Ascending aorta (tissue), 2 donors: ENCODE results near the gene METTL3. TPM values are rescaled to one million over a fixed set of nuclear protein-coding genes. Genes with fewer than 3 reads are reported as not detected.

Source experiments
- DNase-seq, 2 donors: peaks; one replicate each; pipeline ENCODE4 v3.0.0-alpha.2; 2019; ENCODE audit warnings: low spot score in 2 of 2
- H3K27ac ChIP-seq, 2 donors: fragments of 200-600 bp; sonication (generic); one replicate each; pipeline ENCODE4 v1.5.1; 2016 to 2017; ENCODE audit warnings: mild to moderate bottlenecking in 1 of 2
- H3K27me3 ChIP-seq: fragments of 200-600 bp; sonication (generic); one replicate; pipeline ENCODE4 v1.5.1; 2017
- H3K36me3 ChIP-seq, 2 donors: fragments of 200-600 bp; sonication (generic); one replicate each; pipeline ENCODE4 v1.5.1; 2016
- H3K4me1 ChIP-seq, 2 donors: fragments of 200-600 bp; sonication (generic); one replicate each; pipeline ENCODE4 v1.5.1; 2016 to 2017; ENCODE audit warnings: mild to moderate bottlenecking in 1 of 2
- H3K4me3 ChIP-seq, 2 donors: fragments of 200-600 bp; sonication (generic); one replicate each; pipeline ENCODE4 v1.5.1; 2016 to 2017; ENCODE audit warnings: mild to moderate bottlenecking in 1 of 2
- H3K9me3 ChIP-seq, 2 donors: fragments of 200-600 bp; sonication (generic); one replicate each; pipeline ENCODE4 v1.5.1; 2016
- intact Hi-C: fragments of 100-400 bp; cut with DNase I; formaldehyde crosslinking; loops from one replicate; pipeline ENCODE4 v1.15.1; 2023
- total RNA-seq: library from RNA; depleted of rRNA; stranded (reverse); fragments of >200 nt; gene quantifications from one replicate; pipeline ENCODE4 v1.1.0, GENCODE V29; 2016
- TF ChIP-seq, protein P1 (sequence below), 3 experiments: fragments of 200-600 bp in 2 of 3; fragments of 450-650 bp in 1 of 3; sonication (generic) in 2 of 3; IDR thresholded peaks; one replicate each; pipeline ENCODE4 v1.5.1; 2016 to 2019; ENCODE audit warnings: antibody characterized with exemption in 3 of 3, mild to moderate bottlenecking in 1 of 3, moderate library complexity in 1 of 3

METTL3 gene
- total RNA-seq, 1 donor from 2014 or later: 45.0 TPM

DNA sequence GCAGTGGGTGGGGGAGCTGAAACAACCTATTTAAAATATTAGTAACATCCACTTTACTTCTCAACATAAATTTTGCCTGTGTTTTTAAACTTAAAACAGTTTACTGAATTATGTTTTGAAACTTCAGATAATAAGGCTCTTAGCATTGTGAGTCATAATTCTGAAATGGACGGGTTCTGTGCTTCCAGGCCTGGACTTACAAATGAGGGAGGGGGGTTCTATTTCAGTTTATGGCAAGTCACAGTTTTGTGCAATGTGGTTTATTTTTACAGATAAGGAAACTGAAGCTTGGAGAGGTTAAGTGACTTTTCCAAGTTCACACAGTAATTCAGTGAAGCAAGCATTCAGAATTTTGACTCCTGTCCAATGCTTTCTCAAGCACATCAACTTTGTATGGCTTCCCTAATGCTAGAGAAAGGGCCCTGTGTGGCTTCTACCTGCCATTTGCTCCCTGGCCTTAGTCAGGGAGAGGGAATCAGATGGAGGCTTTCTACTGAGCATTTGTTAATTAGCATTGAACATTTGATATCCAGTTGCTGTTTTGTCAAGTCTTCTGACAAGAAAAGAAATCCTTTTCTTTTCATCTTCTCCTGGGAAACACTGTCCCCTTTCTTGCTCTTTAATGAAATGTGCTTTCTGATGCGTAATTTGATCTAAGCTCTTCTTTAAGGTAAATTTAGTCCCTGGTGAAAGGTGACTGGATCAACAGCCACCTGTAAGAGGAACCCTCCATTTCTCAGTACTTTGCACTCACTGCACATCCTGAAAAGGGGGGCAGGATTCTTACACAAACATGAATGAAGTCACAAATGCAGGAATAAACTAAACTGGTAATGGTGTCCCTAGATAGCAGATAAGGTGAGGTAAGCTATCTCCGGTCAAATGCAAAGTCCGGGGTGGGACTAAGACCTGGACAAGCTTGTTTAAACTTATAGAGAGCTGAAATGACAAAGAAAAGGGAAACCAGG, 17.5 kb upstream of the METTL3 start:
- H3K27ac ChIP-seq: no peak overlapping the region
- H3K9me3 ChIP-seq: no peaks in the 10 kb centered on the region
- peaks cover 0 to 3% of the 10 kb centered on the region in 2 donors for H3K36me3 ChIP-seq
- no peak overlapping the region for H3K4me3 ChIP-seq
- intact Hi-C loops: no loop called here
- no peak for DNase-seq
- peaks cover 4 to 6% of the 10 kb centered on the region in 2 donors for H3K4me1 ChIP-seq
- TF ChIP-seq, protein P1, sequence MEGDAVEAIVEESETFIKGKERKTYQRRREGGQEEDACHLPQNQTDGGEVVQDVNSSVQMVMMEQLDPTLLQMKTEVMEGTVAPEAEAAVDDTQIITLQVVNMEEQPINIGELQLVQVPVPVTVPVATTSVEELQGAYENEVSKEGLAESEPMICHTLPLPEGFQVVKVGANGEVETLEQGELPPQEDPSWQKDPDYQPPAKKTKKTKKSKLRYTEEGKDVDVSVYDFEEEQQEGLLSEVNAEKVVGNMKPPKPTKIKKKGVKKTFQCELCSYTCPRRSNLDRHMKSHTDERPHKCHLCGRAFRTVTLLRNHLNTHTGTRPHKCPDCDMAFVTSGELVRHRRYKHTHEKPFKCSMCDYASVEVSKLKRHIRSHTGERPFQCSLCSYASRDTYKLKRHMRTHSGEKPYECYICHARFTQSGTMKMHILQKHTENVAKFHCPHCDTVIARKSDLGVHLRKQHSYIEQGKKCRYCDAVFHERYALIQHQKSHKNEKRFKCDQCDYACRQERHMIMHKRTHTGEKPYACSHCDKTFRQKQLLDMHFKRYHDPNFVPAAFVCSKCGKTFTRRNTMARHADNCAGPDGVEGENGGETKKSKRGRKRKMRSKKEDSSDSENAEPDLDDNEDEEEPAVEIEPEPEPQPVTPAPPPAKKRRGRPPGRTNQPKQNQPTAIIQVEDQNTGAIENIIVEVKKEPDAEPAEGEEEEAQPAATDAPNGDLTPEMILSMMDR (IDR thresholded peaks at IDR 0.05): no peak
- no peaks in the 10 kb centered on the region for H3K27me3 ChIP-seq

DNA sequence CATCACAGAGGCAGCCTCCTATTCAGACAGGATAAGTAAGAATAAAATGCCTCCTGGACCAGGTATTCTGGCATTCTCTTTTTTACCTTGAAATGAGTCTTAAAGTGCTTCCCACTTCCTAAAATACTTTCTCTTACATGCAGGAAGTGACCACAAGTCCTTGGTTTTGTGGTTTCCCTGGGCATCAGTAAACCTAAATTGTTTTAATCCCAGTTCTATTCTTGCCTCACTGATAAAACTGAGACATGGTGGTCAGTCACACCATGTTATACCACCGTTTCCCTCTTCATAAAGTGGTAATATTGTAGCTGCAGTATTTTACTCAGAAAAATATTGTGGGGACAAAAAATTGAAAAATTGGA, 16.2 kb upstream of the METTL3 start:
- TF ChIP-seq, protein P1 (IDR thresholded peaks at IDR 0.05): no peak
- Histone ChIP-seq H3K27ac (no peak overlapping the region), H3K36me3 (peaks cover 0 to 3% of the 10 kb centered on the region in 2 donors), H3K27me3 (no peaks in the 10 kb centered on the region), H3K4me3 (peak overlapping the region in 1 of 2 donors; percentile 88), H3K4me1 (peaks cover 4 to 6% of the 10 kb centered on the region in 2 donors), H3K9me3 (no peaks in the 10 kb centered on the region)
- intact Hi-C loops: no loop called here
- no peak for DNase-seq

DNA sequence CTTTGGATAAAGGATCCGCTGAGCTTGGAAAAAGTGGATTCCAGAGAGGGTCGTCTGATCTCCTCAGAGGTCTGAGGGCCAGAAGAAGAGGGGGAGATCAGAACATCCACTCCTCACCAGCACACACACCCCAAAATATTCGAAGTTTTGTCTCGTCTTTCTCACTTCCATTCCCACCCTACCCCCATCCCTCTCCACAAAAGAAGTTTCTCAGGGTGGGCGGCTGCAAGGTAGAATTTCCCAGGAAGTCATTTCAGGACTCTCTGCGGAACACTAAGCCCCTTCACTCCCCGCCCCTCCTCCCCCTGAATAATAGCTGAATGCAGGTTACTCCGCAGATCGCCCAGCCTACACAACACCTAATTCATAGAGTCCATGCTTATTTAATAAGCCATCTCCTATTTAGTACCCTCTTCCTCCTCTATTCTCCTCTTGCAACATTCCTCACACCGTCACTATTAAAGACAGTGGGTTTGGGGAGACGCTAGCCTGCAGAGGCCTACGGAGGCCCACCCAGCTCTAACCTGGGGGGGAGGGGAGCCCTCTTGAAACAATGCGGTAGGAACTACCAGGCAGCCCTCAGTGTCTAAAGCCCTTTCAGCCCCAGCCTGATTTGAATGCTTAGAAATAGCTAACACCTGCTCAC, 15.7 kb upstream of the METTL3 start:
- peaks cover 0 to 3% of the 10 kb centered on the region in 2 donors for H3K36me3 ChIP-seq
- peak overlapping the region; percentile 59 to 88 for H3K4me3 ChIP-seq
- peaks cover 4 to 6% of the 10 kb centered on the region in 2 donors for H3K4me1 ChIP-seq
- H3K27ac ChIP-seq: peak overlapping the region; percentile 26 to 67
- no peaks in the 10 kb centered on the region for H3K9me3 ChIP-seq
- H3K27me3 ChIP-seq: no peaks in the 10 kb centered on the region
- DNase-seq: no peak
- TF ChIP-seq, protein P1 (IDR thresholded peaks at IDR 0.05): no peak
- intact Hi-C loops: loop anchor here (1.0 kb wide), 2 partner anchors 15 to 49 kb away; partner anchors contain the start of genes METTL3 and TOX4

DNA sequence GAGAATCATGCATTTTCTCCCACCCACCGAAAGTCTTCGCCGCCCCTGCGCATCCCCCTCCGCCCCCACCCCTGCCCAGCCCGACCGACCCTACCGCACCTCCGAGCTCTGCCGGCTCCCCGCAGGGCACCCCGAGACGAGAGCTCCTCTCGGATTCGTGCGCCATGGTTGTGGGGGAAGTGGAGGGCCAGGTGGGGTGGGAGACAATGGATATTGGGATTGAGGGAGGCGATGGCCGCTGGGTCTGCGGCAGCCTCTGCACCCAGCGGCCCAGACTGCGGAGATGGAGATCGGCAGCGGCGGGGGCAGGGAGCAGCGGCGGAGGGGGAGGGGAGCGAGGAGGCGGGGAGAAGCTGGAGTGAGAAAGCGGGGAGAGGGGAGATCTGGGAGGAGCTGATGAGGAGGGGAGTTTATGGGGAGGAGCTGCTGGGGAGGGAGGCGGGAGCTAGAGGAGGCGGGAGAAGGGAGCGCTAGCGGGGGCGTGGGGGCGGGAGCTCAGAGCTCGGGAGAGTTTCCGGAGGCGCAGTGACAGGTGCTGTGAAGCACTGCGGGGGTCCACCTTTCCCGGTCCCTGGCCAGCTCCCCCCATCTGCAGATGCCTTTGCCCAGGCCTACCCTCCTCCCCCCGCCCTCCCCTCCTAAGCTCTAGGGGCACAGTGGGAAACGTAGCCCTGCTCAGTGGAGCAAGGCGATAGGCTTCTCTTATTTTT, 15.0 kb upstream of the METTL3 start, which contains the start of gene SALL2:
TSS of gene SALL2 (minus strand) at position 385 of the 710 bp plus-strand sequence. CDS start at position 166, 219 bp downstream.
- H3K4me3 ChIP-seq: peak within 1 kb of the TSS; percentile 59 to 88
- no peaks in the 10 kb centered on the region for H3K9me3 ChIP-seq
- DNase-seq: peak in 1 of 2 donors; percentile 86
- H3K27ac ChIP-seq: peak within 1 kb of the TSS; percentile 51 to 67
- intact Hi-C loops: loop anchor here (1.0 kb wide), 2 partner anchors 15 to 49 kb away; partner anchors contain the start of genes METTL3 and TOX4
- H3K36me3 ChIP-seq: peaks cover 0 to 3% of the 10 kb centered on the region in 2 donors
- H3K27me3 ChIP-seq: no peaks in the 10 kb centered on the region
- H3K4me1 ChIP-seq: peaks cover 4 to 6% of the 10 kb centered on the region in 2 donors
- TF ChIP-seq, protein P1 (IDR thresholded peaks at IDR 0.05): no peak

DNA sequence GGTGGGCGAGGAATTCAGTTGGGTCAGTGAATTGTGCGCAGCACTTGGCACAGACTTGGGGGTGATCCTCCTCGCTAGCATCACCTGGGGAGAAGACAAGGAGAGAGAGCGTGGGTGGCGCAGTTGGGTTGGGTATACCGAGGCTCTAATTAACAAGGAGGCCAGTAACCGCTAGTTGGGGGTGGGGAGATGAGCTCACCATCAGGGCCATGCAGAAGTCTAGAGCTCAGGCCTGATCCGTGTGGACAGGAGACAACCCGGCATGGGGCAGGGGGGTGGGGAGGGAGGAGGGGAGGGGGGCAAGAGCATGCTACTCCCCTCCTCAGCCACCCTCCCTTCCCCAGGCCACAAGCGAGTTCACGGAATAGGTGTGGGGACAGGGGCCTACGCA, 14.4 kb upstream of the METTL3 start:
- TF ChIP-seq, protein P1 (IDR thresholded peaks at IDR 0.05): no peak
- Histone ChIP-seq H3K27ac (peak overlapping the region; percentile 51 to 67), H3K27me3 (no peaks in the 10 kb centered on the region), H3K4me1 (peaks cover 4 to 6% of the 10 kb centered on the region in 2 donors), H3K9me3 (no peaks in the 10 kb centered on the region), H3K4me3 (peak overlapping the region; percentile 59 to 88), H3K36me3 (peaks cover 0 to 3% of the 10 kb centered on the region in 2 donors)
- DNase-seq: no peak
- intact Hi-C loops: no loop called here
